Suprapubic skin (tissue), 4 donors: Measurements from ENCODE around the gene NTRK1. TPM values are rescaled to one million over a fixed set of nuclear protein-coding genes. Genes with fewer than 3 reads are reported as not detected.
A peak's percentile ranks its signal among the peaks of the same experiment; 100 is the strongest.

Experiments
- DNase-seq, 2 donors: peaks; one replicate each; pipeline ENCODE4 v3.0.0-alpha.2; 2019; ENCODE audit warnings: low spot score in 2 of 2
- H3K27ac ChIP-seq: fragments of 200-600 bp; sonication (generic); one replicate; pipeline ENCODE4 v1.5.1; 2019
- H3K27me3 ChIP-seq: fragments of 200-600 bp; sonication (generic); one replicate; pipeline ENCODE4 v1.5.1; 2019
- H3K36me3 ChIP-seq: fragments of 200-600 bp; sonication (generic); one replicate; pipeline ENCODE4 v1.5.1; 2019
- H3K4me1 ChIP-seq: fragments of 200-600 bp; sonication (generic); one replicate; pipeline ENCODE4 v1.5.1; 2019
- H3K4me3 ChIP-seq: fragments of 200-600 bp; sonication (generic); one replicate; pipeline ENCODE4 v1.5.1; 2019; ENCODE audit warnings: mild to moderate bottlenecking
- H3K9me3 ChIP-seq: fragments of 200-600 bp; sonication (generic); one replicate; pipeline ENCODE4 v1.5.1; 2019
- EP300 ChIP-seq: sonication (generic); formaldehyde crosslinking; IDR thresholded peaks from one replicate; pipeline ENCODE4 v1.6.1; 2017; ENCODE audit warnings: antibody characterized with exemption
- POLR2A ChIP-seq, 2 donors: fragments of 450-650 bp; IDR thresholded peaks; one replicate each; pipeline ENCODE4 v1.6.1; 2017; ENCODE audit warnings: antibody characterized with exemption in 2 of 2, mild to moderate bottlenecking in 2 of 2, moderate library complexity in 2 of 2
- POLR2AphosphoS5 ChIP-seq, 3 donors: sonication (generic); formaldehyde crosslinking; IDR thresholded peaks; one replicate each; pipeline ENCODE4 v1.6.1; 2017; ENCODE audit warnings: antibody characterized with exemption in 3 of 3
- WGBS: methylation state at CpG from one replicate; pipeline ENCODE4 v1.1.5; 2018; 5-methylcytosine and 5-hydroxymethylcytosine counted together
- total RNA-seq, 4 donors: library from RNA; depleted of rRNA; stranded (reverse); fragments of >200 nt; gene quantifications; one replicate each; pipeline ENCODE4 v1.1.0, GENCODE V29; 2016
- TF ChIP-seq, protein P1 (sequence below), 2 donors: fragments of 200-600 bp in 1 of 2; fragments of 450-650 bp in 1 of 2; sonication (generic) in 1 of 2; IDR thresholded peaks; one replicate each; pipeline ENCODE4 v1.5.1; 2016 to 2019; ENCODE audit warnings: antibody characterized with exemption in 2 of 2, mild to moderate bottlenecking in 1 of 2, moderate library complexity in 1 of 2

NTRK1 gene
- total RNA-seq, 4 donors from 2014 or later: 0.32 TPM; not detected in 3

DNA sequence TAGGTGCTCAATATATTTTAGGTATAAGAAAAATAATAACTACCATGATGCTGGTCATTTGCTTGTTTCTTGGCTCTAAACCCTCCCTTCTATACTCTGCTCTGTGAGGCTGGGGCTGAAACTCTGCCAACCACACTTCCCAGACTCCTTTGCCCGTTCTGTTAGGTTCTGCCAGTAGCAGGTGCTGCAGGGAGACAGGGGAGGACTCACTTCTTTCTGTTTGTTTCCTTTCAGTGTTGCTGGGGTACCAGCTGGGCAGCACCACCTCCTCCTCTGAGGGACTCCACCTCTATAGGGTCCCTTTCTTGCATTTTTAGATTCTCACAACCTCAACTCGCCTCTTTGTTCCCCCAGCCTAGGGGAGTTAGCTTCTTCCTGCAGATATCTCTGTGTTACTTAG lies 27.1 kb upstream of the NTRK1 start:
- no peaks in the 10 kb centered on the region for H3K9me3 ChIP-seq
- no peak for DNase-seq
- 53% methylated on average over 2 of the region's 2 CpGs for WGBS
- TF ChIP-seq POLR2AphosphoS5 (IDR thresholded peaks at IDR 0.05) (no peak), EP300 (no peak), POLR2A (IDR thresholded peaks at IDR 0.05) (no peak)
- TF ChIP-seq, protein P1, sequence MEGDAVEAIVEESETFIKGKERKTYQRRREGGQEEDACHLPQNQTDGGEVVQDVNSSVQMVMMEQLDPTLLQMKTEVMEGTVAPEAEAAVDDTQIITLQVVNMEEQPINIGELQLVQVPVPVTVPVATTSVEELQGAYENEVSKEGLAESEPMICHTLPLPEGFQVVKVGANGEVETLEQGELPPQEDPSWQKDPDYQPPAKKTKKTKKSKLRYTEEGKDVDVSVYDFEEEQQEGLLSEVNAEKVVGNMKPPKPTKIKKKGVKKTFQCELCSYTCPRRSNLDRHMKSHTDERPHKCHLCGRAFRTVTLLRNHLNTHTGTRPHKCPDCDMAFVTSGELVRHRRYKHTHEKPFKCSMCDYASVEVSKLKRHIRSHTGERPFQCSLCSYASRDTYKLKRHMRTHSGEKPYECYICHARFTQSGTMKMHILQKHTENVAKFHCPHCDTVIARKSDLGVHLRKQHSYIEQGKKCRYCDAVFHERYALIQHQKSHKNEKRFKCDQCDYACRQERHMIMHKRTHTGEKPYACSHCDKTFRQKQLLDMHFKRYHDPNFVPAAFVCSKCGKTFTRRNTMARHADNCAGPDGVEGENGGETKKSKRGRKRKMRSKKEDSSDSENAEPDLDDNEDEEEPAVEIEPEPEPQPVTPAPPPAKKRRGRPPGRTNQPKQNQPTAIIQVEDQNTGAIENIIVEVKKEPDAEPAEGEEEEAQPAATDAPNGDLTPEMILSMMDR (IDR thresholded peaks at IDR 0.05): no peak
- H3K4me3 ChIP-seq: no peak overlapping the region
- H3K36me3 ChIP-seq: no peaks in the 10 kb centered on the region
- H3K4me1 ChIP-seq: no peaks in the 10 kb centered on the region
- H3K27me3 ChIP-seq: peaks cover 53% of the 10 kb centered on the region
- no peak overlapping the region for H3K27ac ChIP-seq

- TF ChIP-seq EP300 (no peak), POLR2A (IDR thresholded peaks at IDR 0.05) (no peak), POLR2AphosphoS5 (IDR thresholded peaks at IDR 0.05) (no peak)
- TF ChIP-seq, protein P1 (IDR thresholded peaks at IDR 0.05): no peak
- no peak overlapping the region for H3K4me3 ChIP-seq
- H3K9me3 ChIP-seq: no peaks in the 10 kb centered on the region
- WGBS: 60% methylated on average over 3 of the region's 3 CpGs
- H3K36me3 ChIP-seq: no peaks in the 10 kb centered on the region
- H3K4me1 ChIP-seq: no peaks in the 10 kb centered on the region
- DNase-seq: no peak
- peaks cover 60% of the 10 kb centered on the region for H3K27me3 ChIP-seq
- no peak overlapping the region for H3K27ac ChIP-seq
These were observed 26.3 kb upstream of the NTRK1 start for GRCh38 chr1:156834322-156834721.

- WGBS: 53% methylated on average over 5 of the region's 5 CpGs
- H3K4me1 ChIP-seq: no peaks in the 10 kb centered on the region
- H3K27ac ChIP-seq: no peak overlapping the region
- no peaks in the 10 kb centered on the region for H3K9me3 ChIP-seq
- TF ChIP-seq EP300: no peak
- TF ChIP-seq POLR2AphosphoS5 (IDR thresholded peaks at IDR 0.05): no peak
- no peak overlapping the region for H3K4me3 ChIP-seq
- no peaks in the 10 kb centered on the region for H3K36me3 ChIP-seq
- peaks cover 74% of the 10 kb centered on the region for H3K27me3 ChIP-seq
- no peak for DNase-seq
These were observed 24.5 kb upstream of the NTRK1 start for GRCh38 chr1:156836041-156836654.

DNA sequence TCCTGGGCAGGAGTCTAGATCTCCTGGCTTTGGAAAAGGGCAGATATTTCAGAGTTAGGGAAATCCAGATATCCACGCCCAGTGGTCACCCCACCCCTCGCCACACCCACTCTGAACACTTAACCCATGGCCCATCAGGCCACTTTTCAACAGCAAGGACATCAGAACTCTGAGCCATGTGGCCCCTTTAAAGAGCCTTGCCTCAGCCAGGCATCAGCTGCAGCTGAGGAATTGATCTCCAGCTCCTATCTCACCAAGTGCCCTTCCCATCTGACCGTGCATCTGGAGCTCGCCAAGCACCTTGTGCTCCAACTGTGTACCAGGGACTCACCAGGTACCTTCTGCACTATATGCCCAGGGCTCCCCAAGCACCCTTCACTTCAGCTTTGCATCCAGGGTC lies 23.8 kb upstream of the NTRK1 start:
- no peaks in the 10 kb centered on the region for H3K9me3 ChIP-seq
- WGBS: 75% methylated on average over 4 of the region's 4 CpGs
- H3K4me1 ChIP-seq: no peaks in the 10 kb centered on the region
- H3K27me3 ChIP-seq: peaks cover 77% of the 10 kb centered on the region
- DNase-seq: no peak
- TF ChIP-seq POLR2A (IDR thresholded peaks at IDR 0.05): no peak
- no peak overlapping the region for H3K4me3 ChIP-seq
- H3K36me3 ChIP-seq: no peaks in the 10 kb centered on the region
- H3K27ac ChIP-seq: no peak overlapping the region

GRCh38 chr1:156838972-156839371 lies 21.7 kb upstream of the NTRK1 start:
- TF ChIP-seq, protein P1 (IDR thresholded peaks at IDR 0.05): peak; percentile 37 to 86
- no peak for TF ChIP-seq POLR2A (IDR thresholded peaks at IDR 0.05)
- Histone ChIP-seq H3K36me3 (no peaks in the 10 kb centered on the region), H3K4me3 (no peak overlapping the region), H3K4me1 (no peaks in the 10 kb centered on the region), H3K27me3 (peaks cover 85% of the 10 kb centered on the region), H3K9me3 (no peaks in the 10 kb centered on the region), H3K27ac (no peak overlapping the region)
- DNase-seq: no peak
- 0% methylated on average over 1 of the region's 7 CpGs for WGBS

GRCh38 chr1:156839426-156840109 lies 21.1 kb upstream of the NTRK1 start:
- Histone ChIP-seq H3K27me3 (peaks cover 86% of the 10 kb centered on the region), H3K36me3 (no peaks in the 10 kb centered on the region), H3K27ac (no peak overlapping the region), H3K4me1 (peaks cover under 1% of the 10 kb centered on the region), H3K4me3 (no peak overlapping the region), H3K9me3 (no peaks in the 10 kb centered on the region)
- TF ChIP-seq POLR2A (IDR thresholded peaks at IDR 0.05): no peak
- TF ChIP-seq POLR2AphosphoS5 (IDR thresholded peaks at IDR 0.05): no peak
- TF ChIP-seq, protein P1 (IDR thresholded peaks at IDR 0.05): no peak
- no peak for TF ChIP-seq EP300
- WGBS: 40% methylated on average over 9 of the region's 9 CpGs
- no peak for DNase-seq
